ENCODE results near the gene BPIFA2.
"Not testable (repeated sequence)": the region's sequence is repeated elsewhere in the genome, so short reads cannot be mapped to it uniquely, and the experiment has no call there.

Gene BPIFA2

GRCh38 chr20:33167859-33168258 lies at the start of gene BPIFA2:
Gene BPIFA2, plus strand, starts transcription at chr20:33168159. Its CDS starts 987 bp downstream, at chr20:33169146.
- FAIRE-seq: no peak

GRCh38 chr20:33119725-33120720 lies 47.9 kb upstream of the BPIFA2 start:
- FAIRE-seq: no peak

GRCh38 chr20:33120934-33121333 lies 47.0 kb upstream of the BPIFA2 start:
- FAIRE-seq: no peak

GRCh38 chr20:33122297-33122696 lies 45.7 kb upstream of the BPIFA2 start:
- FAIRE-seq: not testable (repeated sequence)

GRCh38 chr20:33124261-33124660 lies 43.7 kb upstream of the BPIFA2 start:
- no peak for FAIRE-seq

- FAIRE-seq: no peak
Observed at GRCh38 chr20:33124994-33125393, 43.0 kb upstream of the BPIFA2 start.

- no peak for FAIRE-seq
Observed at GRCh38 chr20:33125983-33126382, 42.0 kb upstream of the BPIFA2 start.

GRCh38 chr20:33127422-33128097 lies 40.4 kb upstream of the BPIFA2 start:
- no peak for FAIRE-seq

- FAIRE-seq: no peak
Observed at GRCh38 chr20:33130568-33131061, 37.3 kb upstream of the BPIFA2 start.

GRCh38 chr20:33131949-33132473 lies 35.9 kb upstream of the BPIFA2 start:
- FAIRE-seq: no peak

GRCh38 chr20:33132513-33133372 lies 35.2 kb upstream of the BPIFA2 start:
- FAIRE-seq: no peak

GRCh38 chr20:33133373-33133941 lies 34.5 kb upstream of the BPIFA2 start:
- no peak for FAIRE-seq

- no peak for FAIRE-seq
Observed at GRCh38 chr20:33137195-33137594, 30.8 kb upstream of the BPIFA2 start.

- FAIRE-seq: no peak
Observed at GRCh38 chr20:33139467-33139866, 28.5 kb upstream of the BPIFA2 start.

GRCh38 chr20:33145521-33145920 lies 22.4 kb upstream of the BPIFA2 start:
- FAIRE-seq: no peak

- no peak for FAIRE-seq
Observed at GRCh38 chr20:33147299-33147698, 20.7 kb upstream of the BPIFA2 start.

- FAIRE-seq: no peak
Observed at GRCh38 chr20:33148040-33148439, 19.9 kb upstream of the BPIFA2 start.

GRCh38 chr20:33154252-33154651 lies 13.7 kb upstream of the BPIFA2 start:
- no peak for FAIRE-seq

- FAIRE-seq: no peak
Observed at GRCh38 chr20:33158637-33159385, 9.1 kb upstream of the BPIFA2 start.

- no peak for FAIRE-seq
Observed at GRCh38 chr20:33159713-33160112, 8.2 kb upstream of the BPIFA2 start.

- FAIRE-seq: no peak
Observed at GRCh38 chr20:33160681-33161080, 7.3 kb upstream of the BPIFA2 start.
